GM21786 (cell line): Measurements from ENCODE around the gene GMPR2.

Experiments
- ATAC-seq: cut with Tn5 transposase; IDR thresholded peaks from one replicate; pipeline ENCODE4 v1.9.1; 2021; ENCODE audit not compliant: unreplicated experiment

Gene GMPR2

GRCh38 chr14:24249230-24250021 lies 16.7 kb downstream of the GMPR2 start:
- ATAC-seq = no peak

- ATAC-seq = no peak
Observed at GRCh38 chr14:24250354-24250753, 17.6 kb downstream of the GMPR2 start.

GRCh38 chr14:24251880-24252288 lies 19.2 kb downstream of the GMPR2 start:
- ATAC-seq = no peak

GRCh38 chr14:24252289-24253124 lies 19.8 kb downstream of the GMPR2 start:
- ATAC-seq = no peak

- ATAC-seq = no peak
Observed at GRCh38 chr14:24253936-24254335, 21.2 kb downstream of the GMPR2 start.

GRCh38 chr14:24254630-24255392 lies 22.1 kb downstream of the GMPR2 start:
- no peak for ATAC-seq

GRCh38 chr14:24255438-24255837 lies 22.7 kb downstream of the GMPR2 start:
- no peak for ATAC-seq

- ATAC-seq = no peak
Observed at GRCh38 chr14:24255931-24256711, 23.4 kb downstream of the GMPR2 start.

- no peak for ATAC-seq
Observed at GRCh38 chr14:24256960-24257359, 24.2 kb downstream of the GMPR2 start.

GRCh38 chr14:24258119-24258518 lies 25.4 kb downstream of the GMPR2 start:
- ATAC-seq = no peak

GRCh38 chr14:24258548-24259265 lies 26.0 kb downstream of the GMPR2 start:
- no peak for ATAC-seq

GRCh38 chr14:24259282-24260025 lies 26.7 kb downstream of the GMPR2 start:
- ATAC-seq = no peak

GRCh38 chr14:24260026-24260779 lies 27.5 kb downstream of the GMPR2 start:
- ATAC-seq = no peak

GRCh38 chr14:24260780-24261157 lies 28.0 kb downstream of the GMPR2 start:
- no peak for ATAC-seq

GRCh38 chr14:24261256-24261968 lies 28.7 kb downstream of the GMPR2 start:
- no peak for ATAC-seq

GRCh38 chr14:24261969-24262327 lies 29.2 kb downstream of the GMPR2 start:
- no peak for ATAC-seq

- ATAC-seq = no peak
Observed at GRCh38 chr14:24262821-24263733, 30.3 kb downstream of the GMPR2 start, which contains the start of gene TGM1. Gene TGM1 (minus strand): TSS chr14:24263177. CDS start chr14:24262352, 825 bp downstream.
